DND-41 (cell line): ENCODE data around the gene TINAGL1.

Experiments
- ATAC-seq: fragments of 200-7000 bp; cut with Tn5 transposase; 3 replicates; pipeline ENCODE4 v1.9.1; 2021; ENCODE audit warnings: low read depth; ENCODE audit not compliant: insufficient read depth
- DNase-seq: peaks from one replicate; pipeline ENCODE4 v3.0.0-alpha.2; 2020
- H2AFZ ChIP-seq: 2 replicates; pipeline ENCODE4 v1.6.0; 2012; ENCODE audit warnings: low read depth, low read length
- H3K27ac ChIP-seq: 2 replicates; pipeline ENCODE4 v1.5.1; 2012; ENCODE audit warnings: low read length, inconsistent platforms
- H3K27me3 ChIP-seq: fragments of 200-600 bp; sonication (generic); 2 replicates; pipeline ENCODE4 v1.6.0; 2012; ENCODE audit warnings: low read length, mild to moderate bottlenecking, inconsistent platforms; ENCODE audit not compliant: insufficient read depth, poor library complexity
- H3K36me3 ChIP-seq: 2 replicates; pipeline ENCODE4 v1.5.1; 2012; ENCODE audit warnings: low read length, inconsistent platforms; ENCODE audit not compliant: insufficient read depth
- H3K4me1 ChIP-seq: 2 replicates; pipeline ENCODE4 v1.5.1; 2012; ENCODE audit warnings: mild to moderate bottlenecking, low read length; ENCODE audit not compliant: insufficient read depth
- H3K4me2 ChIP-seq: 2 replicates; pipeline ENCODE4 v1.6.0; 2012; ENCODE audit warnings: mild to moderate bottlenecking, moderate library complexity, low read length, inconsistent platforms; ENCODE audit not compliant: insufficient read depth
- H3K4me3 ChIP-seq, 2 experiments: fragments of 200-600 bp in 1 of 2; shearing (Covaris generic) in 1 of 2; 2 replicates each; pipeline ENCODE4 v1.5.1; 2012 to 2016; ENCODE audit warnings: inconsistent platforms in 2 of 2, low read length in 2 of 2, mild to moderate bottlenecking in 2 of 2, low read depth in 1 of 2, moderate library complexity in 1 of 2
- H3K79me2 ChIP-seq: 2 replicates; pipeline ENCODE4 v1.6.0; 2012; ENCODE audit warnings: low read length, inconsistent platforms; ENCODE audit not compliant: insufficient read depth
- H3K9ac ChIP-seq: 2 replicates; pipeline ENCODE4 v1.6.0; 2012; ENCODE audit warnings: low read depth, mild to moderate bottlenecking, inconsistent platforms, low read length, moderate library complexity
- H3K9me3 ChIP-seq: 2 replicates; pipeline ENCODE4 v1.5.1; 2012; ENCODE audit warnings: low read length, moderate library complexity, mild to moderate bottlenecking, inconsistent platforms; ENCODE audit not compliant: insufficient read depth, severe bottlenecking
- H4K20me1 ChIP-seq: 2 replicates; pipeline ENCODE4 v1.6.0; 2012; ENCODE audit warnings: low read length; ENCODE audit not compliant: insufficient read depth
- CTCF ChIP-seq: IDR thresholded peaks from 2 replicates; pipeline ENCODE4 v1.5.1; 2012; ENCODE audit warnings: borderline replicate concordance, low read length, moderate library complexity, mild to moderate bottlenecking; ENCODE audit not compliant: poor library complexity, severe bottlenecking; ENCODE audit errors: extremely low read depth
- EZH2 ChIP-seq: IDR thresholded peaks from 3 replicates; pipeline ENCODE4 v1.6.1; 2012; ENCODE audit warnings: borderline replicate concordance, low read depth, mild to moderate bottlenecking, moderate library complexity, low read length, inconsistent platforms; ENCODE audit not compliant: severe bottlenecking

TINAGL1 gene

GRCh38 chr1:31626223-31627207 lies 50.2 kb downstream of the TINAGL1 start:
- Histone ChIP-seq H3K9ac (no peak overlapping the region), H3K27ac (no peak overlapping the region), H3K9me3 (no peaks in the 10 kb centered on the region), H3K79me2 (no peaks in the 10 kb centered on the region), H3K4me1 (no peaks in the 10 kb centered on the region), H3K36me3 (peaks cover 45% of the 10 kb centered on the region), H2AFZ (no peak overlapping the region), H3K27me3 (no peaks in the 10 kb centered on the region), H3K4me3 (no peak overlapping the region), H4K20me1 (no peaks in the 10 kb centered on the region), H3K4me2 (no peak overlapping the region)
- no peak for TF ChIP-seq CTCF
- no peak for TF ChIP-seq EZH2
- ATAC-seq: no peak
- no peak for DNase-seq

GRCh38 chr1:31627301-31627929 lies 51.1 kb downstream of the TINAGL1 start:
- no peak for DNase-seq
- H3K4me3 ChIP-seq: no peak overlapping the region
- H2AFZ ChIP-seq: no peak overlapping the region
- H3K79me2 ChIP-seq: no peaks in the 10 kb centered on the region
- H3K4me1 ChIP-seq: no peaks in the 10 kb centered on the region
- no peak for ATAC-seq
- peaks cover 54% of the 10 kb centered on the region for H3K36me3 ChIP-seq
- no peaks in the 10 kb centered on the region for H3K9me3 ChIP-seq
- H3K27me3 ChIP-seq: no peaks in the 10 kb centered on the region
- no peak overlapping the region for H3K27ac ChIP-seq
- TF ChIP-seq CTCF: no peak
- no peak for TF ChIP-seq EZH2
- H4K20me1 ChIP-seq: no peaks in the 10 kb centered on the region
- H3K9ac ChIP-seq: no peak overlapping the region
- H3K4me2 ChIP-seq: no peak overlapping the region

- DNase-seq: no peak
- H3K9ac ChIP-seq: no peak overlapping the region
- H2AFZ ChIP-seq: no peak overlapping the region
- H3K27ac ChIP-seq: no peak overlapping the region; the same call in 1 of the 2 replicates
- no peak for ATAC-seq
- H3K27me3 ChIP-seq: no peaks in the 10 kb centered on the region
- H3K4me1 ChIP-seq: no peaks in the 10 kb centered on the region
- peaks cover 60% of the 10 kb centered on the region for H3K36me3 ChIP-seq
- H3K79me2 ChIP-seq: no peaks in the 10 kb centered on the region
- H3K9me3 ChIP-seq: no peaks in the 10 kb centered on the region
- TF ChIP-seq CTCF (no peak), EZH2 (no peak)
- H3K4me2 ChIP-seq: no peak overlapping the region
- H4K20me1 ChIP-seq: peaks cover 2% of the 10 kb centered on the region; the same call in 1 of the 2 replicates
- no peak overlapping the region for H3K4me3 ChIP-seq
Observed at GRCh38 chr1:31627930-31628559, 51.7 kb downstream of the TINAGL1 start.
